ENCODE data around the gene SPAG9. TPM values are rescaled to one million over a fixed set of nuclear protein-coding genes. Genes with fewer than 3 reads are reported as not detected.
A peak's percentile ranks its signal among the peaks of the same experiment; 100 is the strongest.

Gene SPAG9
- total RNA-seq, 6 donors from 2014 or later, result 87.5 to 233 (median 152) TPM

DNA sequence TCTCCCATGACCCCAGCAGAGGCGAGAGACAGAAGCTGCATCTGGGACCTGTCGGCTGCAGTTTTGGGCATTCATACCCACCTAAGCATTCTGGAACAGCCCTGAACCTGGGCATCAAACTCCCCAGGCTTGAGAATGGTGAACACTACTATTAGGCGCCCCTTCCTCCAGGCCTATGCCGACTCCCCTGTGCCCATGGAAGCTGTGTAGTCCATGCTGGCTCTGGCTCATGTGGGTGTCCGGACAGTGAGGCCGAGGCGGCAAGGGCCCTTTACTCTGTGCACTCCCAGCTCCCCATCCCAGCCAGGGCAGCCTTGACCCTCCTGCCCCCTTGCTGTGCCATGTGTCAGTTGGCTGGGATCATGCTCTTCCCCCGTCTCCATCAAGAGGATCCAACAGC lies 165.5 kb downstream of the SPAG9 start:
- H3K9me3 ChIP-seq, result no peaks in the 10 kb centered on the region
- no peaks in the 10 kb centered on the region for H3K27me3 ChIP-seq
- ATAC-seq (ENCODE audit: low FRiP score in 2 of 2) (no peak), DNase-seq (no peak)
- TF ChIP-seq POLR2AphosphoS5 (IDR thresholded peaks at IDR 0.05) (no peak), EP300 (IDR thresholded peaks at IDR 0.05) (no peak), POLR2A (IDR thresholded peaks at IDR 0.05) (no peak), CTCF (IDR thresholded peaks at IDR 0.05) (no peak)
- H3K36me3 ChIP-seq, result peaks cover 0 to 17% (median 4%) of the 10 kb centered on the region in 4 donors
- peak overlapping the region in 1 of 4 donors; percentile 8 for H3K27ac ChIP-seq
- H3K4me1 ChIP-seq, result peaks cover 16 to 25% (median 19%) of the 10 kb centered on the region in 4 donors
- WGBS, 2 donors, result 93 to 100% methylated on average over 2 to 8 of the region's 8 CpGs
- H3K4me3 ChIP-seq, result no peak overlapping the region

DNA sequence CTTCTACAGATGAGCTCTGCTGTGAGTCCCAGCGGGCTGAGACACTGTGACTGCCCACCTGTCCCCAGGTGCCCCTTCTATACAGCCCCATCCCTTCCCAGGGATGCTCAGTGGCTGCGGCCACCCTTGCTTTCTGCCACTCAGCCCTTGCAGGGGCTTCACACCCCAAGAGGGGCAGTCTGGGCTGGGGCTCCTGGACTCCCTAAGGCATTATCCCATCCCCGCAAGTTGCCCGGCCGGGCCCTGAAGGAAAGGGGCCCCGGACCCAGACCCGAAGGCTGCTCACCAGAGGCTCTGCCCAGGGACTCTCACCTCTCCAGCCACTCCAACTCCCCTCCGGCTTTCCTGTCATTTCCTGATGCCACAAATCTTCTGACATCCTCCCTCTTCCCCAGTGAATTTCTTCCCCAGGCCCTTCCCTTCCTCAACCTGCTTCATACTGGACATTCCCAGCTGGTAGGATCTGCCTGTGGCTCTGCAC lies 166.0 kb downstream of the SPAG9 start:
- H3K27me3 ChIP-seq, result no peaks in the 10 kb centered on the region
- TF ChIP-seq CTCF (IDR thresholded peaks at IDR 0.05) (no peak), POLR2A (IDR thresholded peaks at IDR 0.05) (no peak), EP300 (IDR thresholded peaks at IDR 0.05) (no peak), POLR2AphosphoS5 (IDR thresholded peaks at IDR 0.05) (no peak)
- peaks cover 0 to 12% (median 2%) of the 10 kb centered on the region in 4 donors for H3K36me3 ChIP-seq
- peaks cover 21 to 30% (median 24%) of the 10 kb centered on the region in 4 donors for H3K4me1 ChIP-seq
- H3K9me3 ChIP-seq, result no peaks in the 10 kb centered on the region
- no peak for ATAC-seq (ENCODE audit: low FRiP score in 2 of 2)
- no peak for DNase-seq
- no peak overlapping the region for H3K4me3 ChIP-seq
- WGBS, 2 donors, result 25 to 64% methylated on average over 3 to 8 of the region's 8 CpGs
- no peak overlapping the region for H3K27ac ChIP-seq

- Histone ChIP-seq H3K4me1 (peaks cover 26 to 36% (median 29%) of the 10 kb centered on the region in 4 donors), H3K27me3 (no peaks in the 10 kb centered on the region), H3K36me3 (peaks cover 0 to 8% (median 0%) of the 10 kb centered on the region in 4 donors), H3K9me3 (no peaks in the 10 kb centered on the region), H3K27ac (peak overlapping the region in 2 of 4 donors; percentile 45 to 53), H3K4me3 (no peak overlapping the region)
- DNase-seq (no peak), ATAC-seq (ENCODE audit: low FRiP score in 2 of 2) (peak in 1 of 2 donors; percentile 57)
- TF ChIP-seq POLR2AphosphoS5 (IDR thresholded peaks at IDR 0.05), result peak in 1 of 2 donors; percentile 42
- TF ChIP-seq CTCF (IDR thresholded peaks at IDR 0.05), result no peak
- WGBS, 2 donors, result 52 to 72% methylated on average over 10 to 17 of the region's 17 CpGs
Measured at GRCh38 chr17:50953831-50954601, 166.7 kb downstream of the SPAG9 start.

- 72 to 87% methylated on average over 5 of the region's 5 CpGs for WGBS, 2 donors
- Histone ChIP-seq H3K27me3 (no peaks in the 10 kb centered on the region), H3K4me3 (no peak overlapping the region), H3K36me3 (peaks cover 0 to 4% (median 0%) of the 10 kb centered on the region in 4 donors), H3K27ac (peak overlapping the region in 2 of 4 donors; percentile 45 to 53), H3K9me3 (no peaks in the 10 kb centered on the region), H3K4me1 (peaks cover 26 to 42% (median 32%) of the 10 kb centered on the region in 4 donors)
- TF ChIP-seq POLR2AphosphoS5 (IDR thresholded peaks at IDR 0.05), result no peak
- no peak for TF ChIP-seq EP300 (IDR thresholded peaks at IDR 0.05)
- TF ChIP-seq POLR2A (IDR thresholded peaks at IDR 0.05), result no peak
- no peak for TF ChIP-seq CTCF (IDR thresholded peaks at IDR 0.05)
- no peak for ATAC-seq (ENCODE audit: low FRiP score in 2 of 2)
- no peak for DNase-seq
Measured at GRCh38 chr17:50953518-50953830, 167.2 kb downstream of the SPAG9 start.

Measured in upper lobe of left lung (tissue), 6 donors.